K562 (cell line): ENCODE data around the gene GDF15. TPM values are rescaled to one million over a fixed set of nuclear protein-coding genes. Genes with fewer than 3 reads are reported as not detected.
A peak's percentile ranks its signal among the peaks of the same experiment; 100 is the strongest.

Experiments
- BHLHE40 ChIP-seq: IDR thresholded peaks from 2 replicates; pipeline ENCODE4 v1.6.1; 2011; ENCODE audit warnings: low read length, improper control_type of control experiment
- CREB3L1 ChIP-seq: fragments of 450-650 bp; IDR thresholded peaks from 2 replicates; pipeline ENCODE4 v1.6.1; 2014; ENCODE audit warnings: low read depth, mild to moderate bottlenecking, moderate library complexity, borderline replicate concordance
- DPF2 ChIP-seq: fragments of 450-650 bp; IDR thresholded peaks from 2 replicates; pipeline ENCODE4 v1.6.1; 2016
- ELF1 ChIP-seq: fragments of 200-800 bp; sonication (Bioruptor generic); IDR thresholded peaks from 2 replicates; pipeline ENCODE4 v1.6.1; 2016; ENCODE audit warnings: missing genetic modification characterization, missing compliant biosample characterization
- FOXP4 ChIP-seq: sonication (generic); formaldehyde crosslinking; IDR thresholded peaks from 2 replicates; pipeline ENCODE4 v1.8.0; 2022; ENCODE audit warnings: mild to moderate bottlenecking, missing genetic modification reagents, borderline replicate concordance
- HDAC1 ChIP-seq, 2 experiments: fragments of 450-650 bp; IDR thresholded peaks; 2 replicates each; pipeline ENCODE4 v1.6.1; 2016 to 2017; ENCODE audit warnings: inconsistent platforms in 1 of 2, mild to moderate bottlenecking in 1 of 2, moderate library complexity in 1 of 2
- HDAC6 ChIP-seq: IDR thresholded peaks from 2 replicates; pipeline ENCODE4 v1.6.1; 2012; ENCODE audit warnings: low read depth, mild to moderate bottlenecking, control low read depth, inconsistent platforms, low read length, moderate library complexity
- KDM4B ChIP-seq, 2 experiments: fragments of 450-650 bp in 1 of 2; sonication (generic) in 1 of 2; IDR thresholded peaks; 2 replicates each; pipeline ENCODE4 v1.6.1; 2016 to 2017; ENCODE audit warnings: borderline replicate concordance in 2 of 2, antibody characterized with exemption in 1 of 2, low read depth in 1 of 2, mild to moderate bottlenecking in 1 of 2
- MAX ChIP-seq: sonication (generic); formaldehyde crosslinking; IDR thresholded peaks from 2 replicates; pipeline ENCODE4 v1.9.0; 2022; ENCODE audit warnings: mild to moderate bottlenecking, missing genetic modification reagents
- MCM5 ChIP-seq: fragments of 450-650 bp; IDR thresholded peaks from 2 replicates; pipeline ENCODE4 v1.6.1; 2016; ENCODE audit warnings: low read depth
- NBN ChIP-seq: fragments of 450-650 bp; IDR thresholded peaks from 2 replicates; pipeline ENCODE4 v1.6.1; 2016; ENCODE audit warnings: low read depth, mild to moderate bottlenecking
- NELFE ChIP-seq: IDR thresholded peaks from 2 replicates; pipeline ENCODE4 v1.6.1; 2011; ENCODE audit warnings: mild to moderate bottlenecking; ENCODE audit not compliant: insufficient read depth, insufficient read length
- NRF1 ChIP-seq, 2 experiments: fragments of 450-650 bp; IDR thresholded peaks in 1 of 2; conservative IDR thresholded peaks in 1 of 2; 2 replicates each; pipeline ENCODE4 v1.6.1; 2014; ENCODE audit warnings: mild to moderate bottlenecking in 2 of 2
- PCBP1 ChIP-seq: fragments of 200-400 bp; formaldehyde crosslinking; IDR thresholded peaks from 2 replicates; pipeline ENCODE4 v1.6.1; 2018; ENCODE audit warnings: mild to moderate bottlenecking, low read depth, low read length; ENCODE audit not compliant: poor library complexity, severe bottlenecking
- POLR2B ChIP-seq: fragments of 450-650 bp; IDR thresholded peaks from 2 replicates; pipeline ENCODE4 v1.6.1; 2018; ENCODE audit warnings: low read depth; ENCODE audit not compliant: partially characterized antibody
- POLR2G ChIP-seq: fragments of 200-400 bp; formaldehyde crosslinking; IDR thresholded peaks from 2 replicates; pipeline ENCODE4 v1.6.1; 2017; ENCODE audit warnings: low read depth, mild to moderate bottlenecking, antibody characterized with exemption, low read length, moderate library complexity
- RFX5 ChIP-seq: IDR thresholded peaks from 2 replicates; pipeline ENCODE4 v1.6.1; 2011; ENCODE audit warnings: low read depth, mild to moderate bottlenecking, improper control_type of control experiment, low read length
- RHOXF2B ChIP-seq: fragments of 250-450 bp; sonication (Bioruptor Pico); conservative IDR thresholded peaks from 2 replicates; pipeline ENCODE4 v1.5.1; 2021
- RNF2 ChIP-seq: sonication (generic); IDR thresholded peaks from 2 replicates; pipeline ENCODE4 v1.6.1; 2016
- SMAD3 ChIP-seq: fragments of 450-650 bp; formaldehyde crosslinking; conservative IDR thresholded peaks from 2 replicates; pipeline ENCODE4 v1.4.0; 2020; ENCODE audit warnings: mild to moderate bottlenecking
- SMARCE1 ChIP-seq: fragments of 450-650 bp; IDR thresholded peaks from 2 replicates; pipeline ENCODE4 v1.7.1; 2016; ENCODE audit warnings: mild to moderate bottlenecking
- TAF1 ChIP-seq: IDR thresholded peaks from 2 replicates; pipeline ENCODE4 v1.6.1; 2011; ENCODE audit warnings: mild to moderate bottlenecking, low read length, moderate library complexity; ENCODE audit not compliant: insufficient read depth, control insufficient read depth, severe bottlenecking; ENCODE audit errors: extremely low read depth
- ZNF143 ChIP-seq: sonication (generic); formaldehyde crosslinking; IDR thresholded peaks from 2 replicates; pipeline ENCODE4 v1.9.0; 2022; ENCODE audit warnings: mild to moderate bottlenecking, missing genetic modification reagents
- ZNF511 ChIP-seq: sonication (generic); formaldehyde crosslinking; IDR thresholded peaks from 2 replicates; pipeline ENCODE4 v1.8.0; 2022; ENCODE audit warnings: mild to moderate bottlenecking, missing genetic modification reagents
- ZNF717 ChIP-seq: fragments of 250-450 bp; sonication (Bioruptor Pico); IDR thresholded peaks from 2 replicates; pipeline ENCODE4 v1.5.0; 2021
- polyA plus RNA-seq, 8 experiments: library from polyadenylated mRNA; depleted of rRNA in 4 of 8; stranded (reverse) in 5 of 8; unstranded in 3 of 8; fragments of >200 nt; fragmentation: Nextera tagmentation in 2 of 8; fragmentation: Illumina TruSeq in 1 of 8; extraction: Ambion mirVana in 2 of 8; extraction: Trizol in 1 of 8; gene quantifications; 2 replicates each; pipeline versions ENCODE4 v1.2.1 to v1.2.3, GENCODE V29; 2011 to 2014; ENCODE audit warnings: inconsistent platforms in 1 of 8, missing spikeins in 1 of 8
- total RNA-seq, 7 experiments: library from RNA; depleted of rRNA in 6 of 7; stranded (reverse); fragments of >200 nt in 6 of 7; fragmentation: Illumina TruSeq in 2 of 7; extraction: Trizol in 2 of 7; gene quantifications; 2 replicates each; pipeline versions ENCODE4 v1.2.1 to v1.2.3, GENCODE V29; 2011 to 2021; ENCODE audit warnings: low replicate concordance in 1 of 7

The GDF15 gene
- total and polyA plus RNA-seq, 9 of the 15 experiments (the other 6 are each of a cell fraction or from before 2014, with no cell fraction given), result 2.3 to 82.4 (median 12.5) TPM

GRCh38 chr19:18385675-18386542 is at the start of gene GDF15 (continued):
- peak; percentile 87 for TF ChIP-seq TAF1
- TF ChIP-seq CREB3L1, result no peak
- TF ChIP-seq RHOXF2B (CRISPR knock-in tag), result 0 out of 2 replicates have a peak, but pooled peaks have one; percentile 55
- TF ChIP-seq MCM5, result no peak
- peak; percentile 77 for TF ChIP-seq MAX (CRISPR knock-in tag)
- TF ChIP-seq ZNF511 (CRISPR knock-in tag), result peak; percentile 92
- peak; percentile 38 for TF ChIP-seq DPF2
- peak in 1 of 2 experiments; percentile 53; a peak in 1 of 4 replicates for TF ChIP-seq HDAC1 (IDR thresholded peaks at IDR 0.05)
- peak; percentile 94 for TF ChIP-seq RNF2
- TF ChIP-seq NBN, result peak; percentile 93
- TF ChIP-seq KDM4B (IDR thresholded peaks at IDR 0.05; ENCODE audit: borderline replicate concordance in 2 of 2, low read depth in 1 of 2), result peak in 1 of 2 experiments; percentile 96; a peak in 1 of 4 replicates
- peak; percentile 83 for TF ChIP-seq NELFE
- peak; percentile 53; the same call in 1 of the 2 replicates for TF ChIP-seq ZNF143 (CRISPR knock-in tag)
- TF ChIP-seq ZNF717, result peak; percentile 81
- no peak; the same call in 1 of the 2 replicates for TF ChIP-seq SMARCE1
- TF ChIP-seq POLR2B, result peak; percentile 99
- peak; percentile 64 for TF ChIP-seq PCBP1
- peak; percentile 76 for TF ChIP-seq BHLHE40
- no peak for TF ChIP-seq SMAD3 (CRISPR knock-in tag)
- no peak for TF ChIP-seq FOXP4 (CRISPR knock-in tag)
- no peak for TF ChIP-seq RFX5
- TF ChIP-seq NRF1 (conservative IDR thresholded peaks at IDR 0.05 in 1 of 2, IDR thresholded peaks at IDR 0.05 in 1 of 2), result peak; percentile 71 to 76
- TF ChIP-seq POLR2G, result peak; percentile 99
- no peak for TF ChIP-seq ELF1 (tag)
- peak; percentile 93 for TF ChIP-seq HDAC6
